Loucy (cell line): ENCODE measurements around the gene SPDEF.

ENCODE experiments used
- H2AFZ ChIP-seq: fragments of 200-600 bp; sonication (generic); 2 replicates; pipeline ENCODE4 v1.6.0; 2016; ENCODE audit warnings: antibody characterized with exemption, mild to moderate bottlenecking, low read length, moderate library complexity
- H3F3A ChIP-seq: fragments of 200-600 bp; 2 replicates; pipeline ENCODE4 v1.6.0; 2016; ENCODE audit warnings: antibody characterized with exemption, low read depth, mild to moderate bottlenecking
- H3K27me3 ChIP-seq: fragments of 200-600 bp; sonication (generic); 2 replicates; pipeline ENCODE4 v1.6.1; 2014; ENCODE audit warnings: low read length, mild to moderate bottlenecking; ENCODE audit not compliant: insufficient read depth, poor library complexity, severe bottlenecking
- H3K36me3 ChIP-seq: fragments of 200-600 bp; sonication (generic); 2 replicates; pipeline ENCODE4 v1.6.1; 2016; ENCODE audit warnings: low read length; ENCODE audit not compliant: insufficient read depth
- H3K4me1 ChIP-seq: fragments of 200-600 bp; sonication (generic); 2 replicates; pipeline ENCODE4 v1.5.1; 2014; ENCODE audit warnings: low read length, mild to moderate bottlenecking; ENCODE audit not compliant: insufficient read depth, poor library complexity, severe bottlenecking
- H3K4me2 ChIP-seq: fragments of 200-600 bp; sonication (generic); 2 replicates; pipeline ENCODE4 v1.6.0; 2014; ENCODE audit warnings: antibody characterized with exemption, low read length, low read depth, mild to moderate bottlenecking; ENCODE audit not compliant: poor library complexity, severe bottlenecking
- H3K4me3 ChIP-seq: fragments of 200-600 bp; sonication (generic); 2 replicates; pipeline ENCODE4 v1.5.1; 2014; ENCODE audit warnings: low read length, mild to moderate bottlenecking, mixed read lengths; ENCODE audit not compliant: poor library complexity, severe bottlenecking
- H3K79me2 ChIP-seq: fragments of 200-600 bp; sonication (generic); 2 replicates; pipeline ENCODE4 v1.6.1; 2014; ENCODE audit warnings: low read length; ENCODE audit not compliant: insufficient read depth
- H3K9ac ChIP-seq: fragments of 200-600 bp; sonication (generic); 2 replicates; pipeline ENCODE4 v1.6.0; 2014; ENCODE audit warnings: mild to moderate bottlenecking, low read depth, low read length, moderate library complexity; ENCODE audit not compliant: poor library complexity, severe bottlenecking
- H3K9me2 ChIP-seq: fragments of 200-600 bp; sonication (generic); replicated peaks from 2 replicates; pipeline ENCODE4 v1.6.1; 2016; ENCODE audit warnings: low read depth, low read length, mixed read lengths
- H3K9me3 ChIP-seq: fragments of 200-600 bp; sonication (generic); 2 replicates; pipeline ENCODE4 v1.6.1; 2014; ENCODE audit warnings: mild to moderate bottlenecking, antibody characterized with exemption, low read length, low read depth; ENCODE audit not compliant: insufficient read depth
- H4K20me1 ChIP-seq: fragments of 200-600 bp; sonication (generic); 2 replicates; pipeline ENCODE4 v1.6.0; 2014; ENCODE audit warnings: antibody characterized with exemption, low read length, mild to moderate bottlenecking; ENCODE audit not compliant: insufficient read depth, poor library complexity, severe bottlenecking
- CTCF ChIP-seq: fragments of 200-600 bp; sonication (generic); conservative IDR thresholded peaks from 2 replicates; pipeline ENCODE4 v1.5.1; 2014; ENCODE audit warnings: mild to moderate bottlenecking, antibody characterized with exemption, low read length
- EZH2phosphoT487 ChIP-seq: fragments of 200-600 bp; IDR thresholded peaks from 2 replicates; pipeline ENCODE4 v1.6.1; 2018; ENCODE audit warnings: antibody characterized with exemption, mild to moderate bottlenecking, moderate library complexity, borderline replicate concordance

The SPDEF gene

GRCh38 chr6:34539181-34539580, 16.9 kb downstream of the SPDEF start:
- Histone ChIP-seq H3K9me3 (no peaks in the 10 kb centered on the region), H3K79me2 (no peaks in the 10 kb centered on the region), H2AFZ (no peak overlapping the region), H3K4me2 (no peak overlapping the region), H3F3A (no peaks in the 10 kb centered on the region), H3K4me3 (no peak overlapping the region), H4K20me1 (no peaks in the 10 kb centered on the region), H3K9me2 (no peaks in the 10 kb centered on the region), H3K9ac (no peak overlapping the region), H3K36me3 (no peaks in the 10 kb centered on the region), H3K27me3 (no peaks in the 10 kb centered on the region), H3K4me1 (no peaks in the 10 kb centered on the region)
- no peak for TF ChIP-seq CTCF
- TF ChIP-seq EZH2phosphoT487, result no peak

DNA sequence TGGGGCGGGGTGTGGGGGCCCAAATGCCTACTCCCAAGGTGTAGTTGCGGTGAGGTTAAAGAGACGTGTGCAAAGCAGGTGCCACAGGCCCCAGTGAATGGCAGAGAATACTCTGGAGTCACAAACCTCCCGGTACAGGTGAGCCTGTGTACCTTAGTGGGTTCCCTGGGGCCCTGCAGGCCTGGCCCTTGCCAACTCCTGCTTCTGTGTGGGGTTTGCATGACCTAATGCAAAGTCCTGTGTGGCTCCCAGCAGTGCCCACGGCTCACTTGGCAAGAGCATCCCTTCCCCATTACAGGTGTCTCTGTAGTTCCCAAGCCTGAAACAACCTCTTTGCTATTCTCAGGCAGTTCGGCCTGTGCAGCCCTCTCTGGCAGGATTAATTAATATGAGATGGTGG, 17.5 kb downstream of the SPDEF start:
- Histone ChIP-seq H4K20me1 (no peaks in the 10 kb centered on the region), H3K36me3 (no peaks in the 10 kb centered on the region), H2AFZ (no peak overlapping the region), H3K9me2 (no peaks in the 10 kb centered on the region), H3F3A (no peaks in the 10 kb centered on the region), H3K4me1 (no peaks in the 10 kb centered on the region), H3K9me3 (no peaks in the 10 kb centered on the region), H3K4me2 (no peak overlapping the region), H3K4me3 (no peak overlapping the region), H3K9ac (no peak overlapping the region), H3K79me2 (no peaks in the 10 kb centered on the region), H3K27me3 (no peaks in the 10 kb centered on the region)
- no peak for TF ChIP-seq EZH2phosphoT487

- Histone ChIP-seq H3K9ac (no peak overlapping the region), H3K27me3 (no peaks in the 10 kb centered on the region), H3K9me2 (no peaks in the 10 kb centered on the region), H4K20me1 (no peaks in the 10 kb centered on the region), H3K4me1 (no peaks in the 10 kb centered on the region), H2AFZ (no peak overlapping the region), H3K9me3 (no peaks in the 10 kb centered on the region), H3K4me3 (no peak overlapping the region), H3K79me2 (no peaks in the 10 kb centered on the region), H3K4me2 (no peak overlapping the region), H3F3A (no peaks in the 10 kb centered on the region), H3K36me3 (no peaks in the 10 kb centered on the region)
- no peak for TF ChIP-seq EZH2phosphoT487
- TF ChIP-seq CTCF, result no peak
Measured at GRCh38 chr6:34537922-34538550, 18.1 kb downstream of the SPDEF start.
